PC-9 (cell line): ENCODE results near the gene CTSG.

Source experiments
- EZH2 ChIP-seq: fragments of 200-600 bp; sonication (generic); IDR thresholded peaks from 2 replicates; pipeline ENCODE4 v1.8.0; 2017; ENCODE audit warnings: antibody characterized with exemption, low read depth
- TF ChIP-seq, protein P1 (sequence below): fragments of 200-600 bp; sonication (generic); conservative IDR thresholded peaks from 2 replicates; pipeline ENCODE4 v1.6.1; 2017; ENCODE audit warnings: mixed run types, antibody characterized with exemption, mild to moderate bottlenecking, moderate library complexity

DNA sequence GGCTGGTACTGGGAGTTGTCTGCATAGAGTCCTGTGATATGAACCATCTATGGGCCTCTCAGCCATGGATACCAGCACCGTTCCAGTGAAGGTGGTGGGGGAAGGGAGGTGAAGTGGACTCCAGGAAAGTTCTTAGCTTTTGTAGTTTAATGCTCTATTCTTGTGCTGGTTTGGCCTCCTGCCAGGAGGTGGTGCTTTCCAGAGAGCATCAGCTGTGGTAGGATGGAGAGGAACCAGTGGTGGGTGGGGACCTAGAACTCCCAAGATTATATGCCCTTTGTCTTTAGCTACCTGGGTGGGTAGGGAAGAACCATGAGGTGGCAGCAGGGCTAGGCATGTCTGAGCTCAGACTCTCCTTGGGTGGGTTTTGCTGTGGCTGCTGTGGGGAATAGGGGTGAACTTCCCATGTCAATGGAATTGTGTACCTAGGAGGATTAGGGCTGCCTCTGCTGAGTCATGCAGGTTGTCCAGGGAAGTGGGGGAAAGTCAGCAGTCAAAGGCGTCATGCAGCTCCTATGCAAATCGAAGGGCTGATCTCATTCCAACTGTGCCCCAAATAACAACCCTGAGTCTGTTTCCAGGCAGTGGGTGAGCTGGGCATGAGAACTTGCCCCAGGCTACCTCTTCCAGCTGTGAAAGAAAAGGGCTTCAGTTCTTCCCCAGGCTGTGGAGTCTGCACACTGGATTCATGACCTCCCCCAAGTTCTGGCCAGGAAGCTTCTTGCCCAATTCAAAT lies 19.2 kb upstream of the CTSG start:
- TF ChIP-seq, protein P1, sequence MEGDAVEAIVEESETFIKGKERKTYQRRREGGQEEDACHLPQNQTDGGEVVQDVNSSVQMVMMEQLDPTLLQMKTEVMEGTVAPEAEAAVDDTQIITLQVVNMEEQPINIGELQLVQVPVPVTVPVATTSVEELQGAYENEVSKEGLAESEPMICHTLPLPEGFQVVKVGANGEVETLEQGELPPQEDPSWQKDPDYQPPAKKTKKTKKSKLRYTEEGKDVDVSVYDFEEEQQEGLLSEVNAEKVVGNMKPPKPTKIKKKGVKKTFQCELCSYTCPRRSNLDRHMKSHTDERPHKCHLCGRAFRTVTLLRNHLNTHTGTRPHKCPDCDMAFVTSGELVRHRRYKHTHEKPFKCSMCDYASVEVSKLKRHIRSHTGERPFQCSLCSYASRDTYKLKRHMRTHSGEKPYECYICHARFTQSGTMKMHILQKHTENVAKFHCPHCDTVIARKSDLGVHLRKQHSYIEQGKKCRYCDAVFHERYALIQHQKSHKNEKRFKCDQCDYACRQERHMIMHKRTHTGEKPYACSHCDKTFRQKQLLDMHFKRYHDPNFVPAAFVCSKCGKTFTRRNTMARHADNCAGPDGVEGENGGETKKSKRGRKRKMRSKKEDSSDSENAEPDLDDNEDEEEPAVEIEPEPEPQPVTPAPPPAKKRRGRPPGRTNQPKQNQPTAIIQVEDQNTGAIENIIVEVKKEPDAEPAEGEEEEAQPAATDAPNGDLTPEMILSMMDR = no peak
- no peak for TF ChIP-seq EZH2
